Mucosa of descending colon (tissue), 3 donors: ENCODE measurements around the gene ERBB4. TPM values are rescaled to one million over a fixed set of nuclear protein-coding genes. Genes with fewer than 3 reads are reported as not detected.

Source experiments
- ATAC-seq: fragments of 200-7000 bp; cut with Tn5 transposase; one replicate; pipeline ENCODE4 v1.9.1; 2020; ENCODE audit warnings: mild to moderate bottlenecking, moderate library complexity
- DNase-seq, 3 donors: peaks; one replicate each; pipeline ENCODE4 v3.0.0-alpha.2; 2020
- H3K36me3 ChIP-seq: fragments of 200-600 bp; one replicate; pipeline ENCODE4 v1.8.0; 2021; ENCODE audit warnings: low read depth, mild to moderate bottlenecking
- H3K4me1 ChIP-seq: fragments of 200-600 bp; one replicate; pipeline ENCODE4 v1.8.0; 2021; ENCODE audit warnings: low read depth, mild to moderate bottlenecking
- H3K4me3 ChIP-seq: fragments of 200-600 bp; one replicate; pipeline ENCODE4 v1.8.0; 2021; ENCODE audit warnings: mild to moderate bottlenecking
- H3K9me3 ChIP-seq: fragments of 200-600 bp; one replicate; pipeline ENCODE4 v1.8.0; 2021; ENCODE audit warnings: mild to moderate bottlenecking
- CTCF ChIP-seq: fragments of 200-600 bp; IDR thresholded peaks from one replicate; pipeline ENCODE4 v1.8.0; 2022; ENCODE audit warnings: antibody characterized with exemption, mild to moderate bottlenecking
- intact Hi-C, 2 donors: fragments of 100-400 bp; cut with DNase I in 1 of 2; cut with micrococcal nuclease in 1 of 2; formaldehyde crosslinking; loops; one replicate each; pipeline versions ENCODE4 v1.11.0 to v1.11.1; 2022; cut with DNase I, micrococcal nuclease
- total RNA-seq, 3 donors: library from RNA; stranded (reverse); fragmentation: NEBNext Ultra II Directional in 2 of 3; extraction: Animal tissue kit (Norgen Biotek cat#: 25700) in 2 of 3; gene quantifications; one replicate each; pipeline versions ENCODE4 v1.2.1 to v1.2.4, GENCODE V29; 2021 to 2023
- donor health status: DM: no; HTN: no; CAD: no; lungs with moderate emphysema.
- donor health status: DM: no; HTN: no; CAD: no.
- donor health status: DM: no; HTN: yes; CAD: no.

ERBB4 gene
- total RNA-seq, 3 donors from 2014 or later = 0.05 to 0.25 TPM; not detected in 1

- H3K4me1 ChIP-seq = no peaks in the 10 kb centered on the region
- DNase-seq (no peak), ATAC-seq (no peak)
- TF ChIP-seq CTCF = no peak
- H3K36me3 ChIP-seq = no peaks in the 10 kb centered on the region
- intact Hi-C loops = no loop called here
- no peaks in the 10 kb centered on the region for H3K9me3 ChIP-seq
- H3K4me3 ChIP-seq = no peak overlapping the region
These were observed 1022.1 kb downstream of the ERBB4 start for GRCh38 chr2:211516537-211516936.

GRCh38 chr2:211514049-211514448, 1024.6 kb downstream of the ERBB4 start:
- Histone ChIP-seq H3K36me3 (no peaks in the 10 kb centered on the region), H3K4me1 (no peaks in the 10 kb centered on the region), H3K9me3 (no peaks in the 10 kb centered on the region), H3K4me3 (no peak overlapping the region)
- no peak for DNase-seq
- no peak for ATAC-seq
- no peak for TF ChIP-seq CTCF
- intact Hi-C loops = no loop called here

GRCh38 chr2:211513446-211513845, 1025.2 kb downstream of the ERBB4 start:
- intact Hi-C loops = no loop called here

GRCh38 chr2:211512806-211513205, 1025.8 kb downstream of the ERBB4 start:
- Histone ChIP-seq H3K4me1 (no peaks in the 10 kb centered on the region), H3K9me3 (no peaks in the 10 kb centered on the region), H3K36me3 (no peaks in the 10 kb centered on the region), H3K4me3 (no peak overlapping the region)
- DNase-seq (no peak), ATAC-seq (no peak)
- no peak for TF ChIP-seq CTCF
- intact Hi-C loops = no loop called here

More at GRCh38 chr2:211513446-211513845, 1025.2 kb downstream of the ERBB4 start:
- H3K36me3 ChIP-seq = no peaks in the 10 kb centered on the region
- no peaks in the 10 kb centered on the region for H3K4me1 ChIP-seq
- ATAC-seq (no peak), DNase-seq (no peak)
- H3K9me3 ChIP-seq = no peaks in the 10 kb centered on the region
- no peak for TF ChIP-seq CTCF
- no peak overlapping the region for H3K4me3 ChIP-seq

- no peak for DNase-seq
- Histone ChIP-seq H3K36me3 (no peaks in the 10 kb centered on the region), H3K4me3 (no peak overlapping the region), H3K4me1 (no peaks in the 10 kb centered on the region), H3K9me3 (no peaks in the 10 kb centered on the region)
- ATAC-seq = no peak
- intact Hi-C loops = no loop called here
- TF ChIP-seq CTCF = no peak
These were observed 1034.7 kb downstream of the ERBB4 start for GRCh38 chr2:211503856-211504255.

GRCh38 chr2:211503198-211503597, 1035.4 kb downstream of the ERBB4 start:
- no peak for TF ChIP-seq CTCF
- DNase-seq = no peak
- no peak for ATAC-seq
- Histone ChIP-seq H3K9me3 (no peaks in the 10 kb centered on the region), H3K36me3 (no peaks in the 10 kb centered on the region), H3K4me3 (no peak overlapping the region), H3K4me1 (no peaks in the 10 kb centered on the region)
- intact Hi-C loops = no loop called here
